Cardiac fibroblast (primary cell): Measurements from ENCODE around the gene HOXA7.

Source experiments
- DNase-seq, 2 donors: peaks; one replicate each; pipeline versions ENCODE4 v3.0.0 to v3.0.0-alpha.2; 2010; ENCODE audit warnings: low read depth in 2 of 2
- H3K4me3 ChIP-seq, 2 donors: replicated peaks in 1 of 2; 1 replicate in 1 of 2; 2 replicates in 1 of 2; pipeline ENCODE4 v1.5.1; 2011; ENCODE audit warnings: low read depth in 2 of 2, low read length in 2 of 2, mild to moderate bottlenecking in 2 of 2, moderate library complexity in 1 of 2
- CTCF ChIP-seq: IDR thresholded peaks from one replicate; pipeline ENCODE4 v1.5.1; 2011; ENCODE audit warnings: low read depth, mild to moderate bottlenecking, low read length, inconsistent platforms

Gene HOXA7

GRCh38 chr7:27132978-27133377, 23.5 kb downstream of the HOXA7 start:
- H3K4me3 ChIP-seq, result no peak overlapping the region
- TF ChIP-seq CTCF, result no peak
- DNase-seq, result no peak

GRCh38 chr7:27132214-27132613, 24.3 kb downstream of the HOXA7 start:
- H3K4me3 ChIP-seq, result no peak overlapping the region
- no peak for TF ChIP-seq CTCF
- no peak for DNase-seq

GRCh38 chr7:27131390-27131819, 25.1 kb downstream of the HOXA7 start:
- H3K4me3 ChIP-seq, result peak overlapping the region in 1 of 2 donors; percentile 52

GRCh38 chr7:27130540-27131389, 25.7 kb downstream of the HOXA7 start, which contains the start of gene HOXA4:
TSS of gene HOXA4 (minus strand) at chr7:27130757. CDS start at chr7:27130733, 24 bp downstream.
- peak; percentile 38 to 63 for DNase-seq
- no peak for TF ChIP-seq CTCF
- H3K4me3 ChIP-seq, result peak within 1 kb of the TSS; percentile 40 to 52

More at GRCh38 chr7:27131390-27131819, 25.1 kb downstream of the HOXA7 start:
- no peak for TF ChIP-seq CTCF
- no peak for DNase-seq

- no peak for DNase-seq
- peak overlapping the region in 1 of 2 donors; percentile 10 for H3K4me3 ChIP-seq
- TF ChIP-seq CTCF, result no peak
Observed at GRCh38 chr7:27129729-27130539, 26.5 kb downstream of the HOXA7 start.

GRCh38 chr7:27128776-27129728, 27.4 kb downstream of the HOXA7 start:
- no peak for DNase-seq
- no peak overlapping the region for H3K4me3 ChIP-seq
- TF ChIP-seq CTCF, result no peak
